Superior temporal gyrus (tissue), 1 donor: ENCODE measurements around the gene EXOC4.

Source experiments
- DNase-seq: peaks from one replicate; pipeline ENCODE4 v3.0.0-alpha.2; 2016; ENCODE audit errors: extremely low spot score

The EXOC4 gene

DNA sequence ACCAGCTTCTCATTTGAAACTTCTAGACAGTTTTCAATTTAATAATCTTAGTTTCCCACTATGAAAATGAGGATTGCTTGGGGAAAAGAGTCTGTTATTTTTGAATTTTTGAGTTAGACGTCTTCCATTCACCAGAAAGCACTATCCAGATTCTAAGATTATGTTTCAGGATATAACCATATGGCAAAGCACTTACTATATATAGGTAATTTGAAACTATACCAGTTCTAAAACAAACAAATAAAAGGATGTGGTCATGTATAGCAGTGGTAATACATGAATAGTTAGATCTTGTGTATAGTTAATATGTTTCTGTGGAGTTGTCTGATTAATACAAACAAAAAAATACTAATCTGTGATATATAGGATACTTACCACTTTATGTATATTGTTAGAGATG is 320.0 kb downstream of the EXOC4 start:
- no peak for DNase-seq

- DNase-seq, result no peak
Measured at GRCh38 chr7:133573554-133574265, 320.8 kb downstream of the EXOC4 start.

DNA sequence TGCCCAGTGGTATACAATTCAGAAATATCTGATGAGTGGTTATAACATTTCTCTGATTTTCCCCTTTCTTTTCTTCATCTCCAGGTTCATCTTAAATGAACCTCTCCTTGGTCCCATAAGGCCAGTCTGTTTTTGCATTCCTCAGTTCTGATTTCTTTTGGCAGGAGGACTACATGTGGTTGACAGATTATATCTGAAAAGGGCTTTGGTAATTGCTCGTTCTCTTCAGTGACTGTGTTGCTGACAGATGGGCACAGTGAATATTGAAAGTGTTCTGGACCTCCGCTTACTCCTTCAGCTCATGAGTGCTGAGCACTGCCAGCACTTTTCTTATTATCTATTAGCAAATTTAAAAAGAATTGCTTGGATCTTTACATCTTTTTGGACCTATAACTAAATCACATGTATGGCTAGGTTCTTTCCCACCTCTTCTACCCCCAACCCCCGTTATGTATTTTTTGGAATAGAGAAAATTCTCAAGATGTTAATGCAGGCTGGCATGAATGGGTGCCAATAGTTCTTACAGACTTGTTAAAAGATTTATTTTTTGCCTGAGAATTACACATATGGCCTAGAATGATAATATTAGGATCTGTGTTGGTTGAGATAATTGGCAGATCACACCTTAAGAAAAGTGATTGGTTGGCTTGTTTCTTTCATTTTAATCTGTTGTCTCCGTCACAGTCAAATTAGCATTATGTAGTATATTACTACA is 323.0 kb downstream of the EXOC4 start:
- no peak for DNase-seq

GRCh38 chr7:133576612-133577168 is 323.8 kb downstream of the EXOC4 start:
- no peak for DNase-seq

GRCh38 chr7:133582766-133583523 is 330.1 kb downstream of the EXOC4 start:
- no peak for DNase-seq

GRCh38 chr7:133583545-133584171 is 330.8 kb downstream of the EXOC4 start:
- DNase-seq, result no peak

DNA sequence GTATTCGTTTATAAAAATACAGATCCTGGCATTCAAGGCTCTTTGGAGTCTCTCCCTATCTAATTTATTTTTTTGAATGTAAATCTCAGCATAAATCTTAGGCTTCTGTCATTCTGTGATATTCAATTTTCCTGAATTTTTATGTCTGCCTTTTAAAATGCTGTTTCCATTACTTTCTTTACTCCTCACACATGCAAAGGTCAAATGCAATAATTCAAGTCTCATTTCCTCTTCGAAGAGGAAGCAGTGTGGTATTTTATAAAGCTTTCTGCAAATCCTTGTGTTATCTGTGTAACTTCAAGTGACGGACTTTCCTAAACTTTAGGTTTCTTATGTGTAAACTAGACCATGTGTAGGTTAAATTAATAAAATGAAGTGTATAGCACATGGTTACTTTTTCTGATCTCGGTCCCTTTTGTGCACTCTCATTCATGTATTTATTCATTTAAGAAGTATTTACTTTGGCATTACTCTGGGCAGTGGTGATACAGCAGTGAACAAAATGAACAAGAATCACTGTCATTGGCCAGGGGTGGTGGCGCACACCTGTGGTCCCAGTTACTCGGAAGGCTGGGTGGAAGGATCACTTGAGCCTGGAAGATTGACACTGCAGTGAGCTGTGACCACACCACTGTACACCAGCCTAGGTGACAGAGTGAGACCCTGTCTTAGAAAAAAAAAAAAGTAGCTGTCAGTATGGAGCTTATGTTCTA is 332.2 kb downstream of the EXOC4 start:
- no peak for DNase-seq

GRCh38 chr7:133586253-133586652 is 333.4 kb downstream of the EXOC4 start:
- DNase-seq, result no peak

GRCh38 chr7:133587903-133588302 is 335.0 kb downstream of the EXOC4 start:
- DNase-seq, result no peak

- no peak for DNase-seq
Measured at GRCh38 chr7:133590795-133591194, 337.9 kb downstream of the EXOC4 start.

- no peak for DNase-seq
Measured at GRCh38 chr7:133591704-133592340, 338.9 kb downstream of the EXOC4 start.

DNA sequence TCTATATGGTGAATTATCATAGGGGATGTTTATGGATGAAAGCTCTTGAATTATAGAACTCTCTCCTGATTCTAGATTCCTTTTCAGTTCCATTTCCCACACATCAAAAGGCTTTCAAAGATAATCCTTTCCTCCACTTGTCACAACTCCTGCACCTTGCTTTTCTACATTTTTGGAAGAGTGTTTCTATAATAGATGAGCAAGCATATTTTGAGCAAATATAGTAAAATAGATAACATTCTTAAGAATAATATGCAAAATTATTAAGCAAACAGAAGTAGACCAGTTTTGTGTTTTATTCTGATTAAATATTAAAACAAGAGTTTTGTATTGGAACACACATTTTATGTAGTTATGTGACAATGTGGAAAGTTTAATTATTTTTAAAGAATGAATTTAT is 340.7 kb downstream of the EXOC4 start:
- no peak for DNase-seq

DNA sequence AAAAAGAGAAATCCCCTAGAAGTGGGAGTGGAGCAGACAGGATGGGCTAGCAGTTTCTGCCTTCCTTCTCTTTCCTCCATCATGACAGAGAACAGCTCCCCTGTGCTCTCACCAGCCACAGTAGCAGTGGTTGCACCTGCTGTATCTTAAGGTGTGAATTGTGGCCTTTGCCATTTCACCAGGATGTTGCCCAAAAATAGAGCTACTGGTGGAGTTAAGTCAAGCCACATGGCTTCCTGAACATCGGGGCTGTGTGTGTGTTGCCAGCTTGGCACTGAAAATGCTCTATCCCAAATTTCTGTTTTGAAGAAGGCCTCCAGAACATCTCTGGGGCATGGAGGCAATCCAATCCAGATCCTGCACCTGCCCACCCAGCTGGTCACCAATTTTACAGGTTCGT is 348.7 kb downstream of the EXOC4 start:
- DNase-seq, result no peak

GRCh38 chr7:133602291-133602690 is 349.4 kb downstream of the EXOC4 start:
- DNase-seq, result no peak

- no peak for DNase-seq
Measured at GRCh38 chr7:133606991-133607390, 354.1 kb downstream of the EXOC4 start.

GRCh38 chr7:133609806-133610205 is 356.9 kb downstream of the EXOC4 start:
- DNase-seq, result no peak

- no peak for DNase-seq
Measured at GRCh38 chr7:133611955-133612354, 359.1 kb downstream of the EXOC4 start.

GRCh38 chr7:133613250-133613790 is 360.4 kb downstream of the EXOC4 start:
- no peak for DNase-seq

- no peak for DNase-seq
Measured at GRCh38 chr7:133614251-133614650, 361.4 kb downstream of the EXOC4 start.

DNA sequence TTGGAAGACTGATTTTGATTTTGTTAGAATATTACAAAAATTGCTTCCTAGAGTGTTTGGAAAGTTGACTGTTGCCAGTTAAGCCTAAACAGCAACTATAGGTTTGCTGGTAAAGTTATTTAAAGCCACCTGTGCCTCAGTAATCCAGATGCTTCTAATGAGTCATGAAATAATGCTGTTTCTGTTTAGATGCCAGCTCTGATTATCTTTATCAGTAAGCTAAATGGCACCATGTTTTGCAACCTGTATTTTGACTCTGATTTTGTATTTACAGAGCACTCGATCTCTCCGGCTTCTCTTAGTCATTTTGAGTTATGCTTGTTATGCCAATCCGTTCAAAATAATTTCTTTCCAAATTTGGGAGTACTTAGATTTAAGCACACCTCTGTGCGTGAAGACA is 366.1 kb downstream of the EXOC4 start:
- no peak for DNase-seq

GRCh38 chr7:133619491-133619890 is 366.6 kb downstream of the EXOC4 start:
- no peak for DNase-seq
